SU-DHL-6 (cell line): ENCODE data around the gene TREX2.

Experiments
- CTCF ChIP-seq: fragments of 200-600 bp; sonication (generic); IDR thresholded peaks from one replicate; pipeline ENCODE4 v1.5.1; 2017; ENCODE audit warnings: antibody characterized with exemption, mild to moderate bottlenecking, low read length, moderate library complexity; ENCODE audit not compliant: insufficient read depth, poor library complexity, severe bottlenecking
- EZH2phosphoT487 ChIP-seq: fragments of 200-600 bp; sonication (generic), shearing (Covaris generic); conservative IDR thresholded peaks from 2 replicates; pipeline ENCODE4 v1.6.1; 2018; ENCODE audit warnings: mild to moderate bottlenecking, antibody characterized with exemption, low read length, moderate library complexity, mixed read lengths

GRCh38 chrX:153471663-153472280 lies 25.9 kb upstream of the TREX2 start:
- TF ChIP-seq CTCF: no peak
- TF ChIP-seq EZH2phosphoT487: no peak
